Measurements from ENCODE around the gene DPY19L3. TPM values are rescaled to one million over a fixed set of nuclear protein-coding genes. Genes with fewer than 3 reads are reported as not detected.
"Not testable (repeated sequence)": the region's sequence is repeated elsewhere in the genome, so short reads cannot be mapped to it uniquely, and the experiment has no call there.

The DPY19L3 gene
- total RNA-seq, 1 experiment from 2014 or later = 8.5 TPM

DNA sequence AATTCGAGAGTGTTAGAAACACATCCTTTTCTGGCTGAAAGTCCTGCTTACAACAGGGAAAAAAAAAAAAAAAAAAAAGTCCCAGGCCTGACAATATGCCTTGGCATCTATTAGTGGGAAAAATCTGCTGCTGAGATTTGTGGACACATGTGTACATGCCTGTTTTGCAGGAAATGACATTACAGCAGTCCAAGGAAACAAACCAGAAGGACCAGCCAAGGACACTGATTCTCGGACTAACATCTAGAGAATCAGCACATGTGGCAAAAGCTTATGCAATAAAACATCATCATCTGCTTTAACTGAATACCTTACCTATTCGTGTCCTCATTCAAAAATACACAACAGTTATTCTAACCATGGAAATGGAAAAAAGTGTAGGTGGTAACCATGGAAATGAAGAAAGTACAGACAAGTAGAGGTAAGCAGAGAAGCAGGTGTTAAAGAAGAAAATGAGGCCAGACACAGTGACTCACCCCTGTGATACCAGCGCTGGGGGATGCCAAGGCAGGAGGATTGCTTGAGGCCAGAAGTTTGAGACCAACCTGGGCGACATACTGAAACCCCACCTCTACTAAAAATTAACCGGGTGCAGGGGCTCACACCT, 9.4 kb upstream of the DPY19L3 start:
- no peak for DNase-seq (ENCODE audit: low read depth)

DNA sequence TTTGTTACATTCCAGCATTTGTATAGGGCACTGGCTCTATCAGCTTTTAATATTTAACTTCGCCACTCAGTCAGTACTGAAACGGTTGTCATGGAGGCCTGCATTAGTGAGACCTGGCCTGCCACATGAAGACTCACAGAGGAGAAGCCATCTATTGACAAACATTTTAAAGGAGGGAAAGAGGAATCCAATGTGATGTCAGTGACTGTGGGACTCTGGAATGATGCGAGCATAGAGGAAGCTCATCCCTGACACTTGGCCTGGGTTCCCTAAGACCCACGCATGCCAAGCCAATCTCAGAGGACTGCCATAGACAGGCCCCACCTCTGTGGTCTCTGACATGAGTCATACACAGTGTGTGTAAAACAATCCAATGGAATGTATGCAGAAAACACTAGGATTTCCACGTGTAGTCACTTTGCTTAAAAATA, 7.9 kb upstream of the DPY19L3 start:
- DNase-seq (ENCODE audit: low read depth) = peak; percentile 52

DNA sequence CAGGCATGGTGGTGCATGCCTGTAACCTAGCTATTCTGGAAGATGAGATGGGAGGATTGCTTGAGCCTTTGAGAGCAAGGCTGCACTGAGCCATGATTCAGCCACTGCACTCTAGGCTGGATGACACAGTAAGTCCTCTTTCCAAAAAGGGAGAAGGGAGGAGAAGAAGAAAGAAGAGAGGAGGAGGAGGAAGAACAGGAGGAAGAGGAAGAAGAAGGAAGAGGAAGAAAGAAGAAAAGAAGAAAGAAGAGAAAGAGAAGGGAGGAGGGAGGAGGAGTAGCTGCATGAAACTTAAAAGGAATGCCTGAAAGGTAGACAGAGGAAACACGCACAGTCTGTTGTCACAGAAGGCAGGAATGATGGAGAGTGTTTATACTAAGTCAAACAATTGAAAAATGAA, 3.6 kb upstream of the DPY19L3 start:
- no peak for DNase-seq (ENCODE audit: low read depth)

DNA sequence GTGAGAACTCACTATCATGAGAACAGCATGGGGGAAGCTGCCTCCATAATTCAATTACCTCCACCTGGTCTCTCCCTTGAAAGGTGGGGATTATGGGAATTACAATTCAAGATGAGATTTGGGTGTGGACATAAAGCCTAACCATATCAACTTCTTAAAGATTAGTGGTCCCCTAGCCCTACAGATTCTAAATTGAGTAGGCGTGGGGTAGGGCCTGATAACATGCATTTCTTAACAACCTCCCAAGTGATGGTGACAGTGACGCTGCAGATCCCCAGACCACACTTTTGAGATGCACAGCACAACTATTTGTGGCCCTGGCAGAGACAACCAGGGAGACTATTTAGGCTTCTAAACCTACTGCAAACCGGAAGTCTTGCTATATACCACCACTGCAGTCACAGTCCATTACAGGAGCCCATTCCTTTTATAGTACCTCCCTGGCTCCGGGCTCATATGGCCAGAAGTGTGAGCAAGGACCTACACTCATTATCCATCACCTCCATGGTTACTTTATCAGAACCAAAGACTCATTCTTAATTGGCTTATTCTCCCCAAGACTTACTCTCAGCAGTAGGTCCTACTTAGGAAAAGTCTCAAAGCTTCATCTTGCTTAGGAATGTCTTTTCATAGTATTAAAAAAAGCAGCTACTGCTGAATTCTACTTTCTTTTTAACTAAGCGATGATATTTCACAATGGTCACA, 2.1 kb upstream of the DPY19L3 start:
- DNase-seq (ENCODE audit: low read depth) = no peak

DNA sequence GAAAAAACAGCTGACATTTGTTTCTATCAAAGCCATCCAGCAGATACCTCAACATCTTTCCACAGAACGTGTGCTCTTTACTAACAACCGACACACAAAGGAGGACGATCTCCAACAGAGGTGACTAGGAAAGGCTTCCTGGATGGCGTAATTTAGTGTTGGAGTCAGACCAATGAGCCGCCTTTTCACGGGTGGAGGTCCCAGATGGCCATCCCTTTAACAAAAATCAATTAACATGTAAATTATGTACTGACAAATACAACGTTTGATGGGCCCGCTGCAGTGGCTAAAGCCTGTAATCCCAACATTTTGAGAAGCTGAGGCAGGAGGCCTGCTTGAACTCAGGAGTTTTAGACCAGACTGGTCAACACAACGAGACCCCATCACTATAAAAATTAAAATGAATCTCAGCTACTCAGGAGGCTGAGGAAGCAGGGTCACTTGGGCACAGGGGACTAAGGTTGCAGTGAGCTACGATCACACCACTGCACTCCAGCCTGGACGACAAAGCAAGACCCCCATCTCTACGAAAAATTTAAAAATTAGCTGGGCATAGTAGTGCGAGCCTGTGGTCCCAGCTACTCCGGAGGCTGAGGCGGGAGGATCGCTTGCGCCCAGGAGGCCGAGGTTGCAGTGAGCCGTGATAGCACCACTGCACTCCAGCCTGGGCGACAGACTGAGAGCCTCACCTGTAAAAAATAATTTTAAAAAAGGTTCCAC, 1.2 kb upstream of the DPY19L3 start:
- DNase-seq (ENCODE audit: low read depth) = no peak

DNA sequence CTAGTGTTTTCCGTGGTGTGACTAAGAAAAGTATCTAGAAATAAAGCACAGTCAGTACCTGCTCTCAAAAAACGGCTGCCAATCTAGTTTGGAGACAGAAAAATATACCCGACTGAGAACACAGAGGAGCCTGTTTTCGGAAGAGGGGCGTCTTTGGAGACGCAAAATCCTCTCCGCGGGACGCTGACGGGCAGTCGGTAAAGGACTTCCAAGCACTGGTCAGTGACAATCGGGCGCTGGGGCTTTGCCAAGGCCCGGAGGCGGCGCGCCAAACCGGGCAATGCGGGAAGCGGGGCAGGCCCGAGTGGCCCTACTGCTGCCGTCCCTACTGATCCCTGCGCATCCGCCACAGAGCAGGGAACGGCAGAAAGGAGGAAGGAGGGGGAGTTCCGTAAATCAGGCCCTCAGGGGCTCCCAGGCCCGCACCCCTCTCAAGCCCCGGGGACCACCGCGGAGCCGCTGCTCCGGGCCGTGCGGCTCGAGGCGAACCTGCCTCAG, 588 bp upstream of the DPY19L3 start:
- peak; percentile 49 for DNase-seq (ENCODE audit: low read depth)

DNA sequence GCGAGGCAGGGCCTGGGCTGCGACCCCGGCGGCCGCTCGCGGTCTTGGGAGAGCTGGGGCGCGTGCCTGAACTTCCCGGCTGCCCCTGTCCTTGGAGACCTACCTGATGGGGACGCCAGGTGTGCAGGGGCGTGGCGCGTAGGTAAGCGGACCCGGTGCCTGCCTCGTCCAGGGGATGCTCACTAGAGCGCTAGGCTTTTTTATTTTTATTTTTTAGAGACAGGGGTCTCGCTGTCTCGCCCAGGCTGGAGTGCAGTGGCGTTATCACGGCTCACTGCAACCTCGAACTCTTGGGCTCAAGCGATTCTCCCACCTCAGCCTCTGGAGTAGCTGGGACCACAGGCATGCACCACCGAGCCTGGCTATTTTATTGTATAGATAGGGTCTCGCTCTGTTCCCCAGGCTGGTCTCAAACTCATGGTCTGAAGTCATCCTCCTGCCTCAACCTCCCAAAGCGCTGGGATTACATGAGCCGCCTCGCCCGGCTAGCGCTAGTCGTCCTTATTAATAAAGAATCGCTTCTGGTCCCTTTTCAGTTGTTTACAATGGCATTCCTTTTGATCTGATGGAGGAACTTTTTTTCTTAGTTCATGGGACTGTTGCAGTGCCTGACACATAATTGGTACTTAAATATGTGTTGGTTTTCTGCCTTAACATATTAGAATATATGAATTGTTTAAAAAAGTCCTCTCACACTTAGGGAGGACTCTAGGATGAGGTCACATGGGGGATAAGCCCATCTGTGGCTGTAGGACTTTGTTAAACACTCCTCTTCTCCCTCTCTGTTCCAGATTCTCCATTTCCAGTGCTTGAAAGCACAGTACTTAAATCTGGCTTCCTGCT, 812 bp downstream of the DPY19L3 start:
- no peak for DNase-seq (ENCODE audit: low read depth)

DNA sequence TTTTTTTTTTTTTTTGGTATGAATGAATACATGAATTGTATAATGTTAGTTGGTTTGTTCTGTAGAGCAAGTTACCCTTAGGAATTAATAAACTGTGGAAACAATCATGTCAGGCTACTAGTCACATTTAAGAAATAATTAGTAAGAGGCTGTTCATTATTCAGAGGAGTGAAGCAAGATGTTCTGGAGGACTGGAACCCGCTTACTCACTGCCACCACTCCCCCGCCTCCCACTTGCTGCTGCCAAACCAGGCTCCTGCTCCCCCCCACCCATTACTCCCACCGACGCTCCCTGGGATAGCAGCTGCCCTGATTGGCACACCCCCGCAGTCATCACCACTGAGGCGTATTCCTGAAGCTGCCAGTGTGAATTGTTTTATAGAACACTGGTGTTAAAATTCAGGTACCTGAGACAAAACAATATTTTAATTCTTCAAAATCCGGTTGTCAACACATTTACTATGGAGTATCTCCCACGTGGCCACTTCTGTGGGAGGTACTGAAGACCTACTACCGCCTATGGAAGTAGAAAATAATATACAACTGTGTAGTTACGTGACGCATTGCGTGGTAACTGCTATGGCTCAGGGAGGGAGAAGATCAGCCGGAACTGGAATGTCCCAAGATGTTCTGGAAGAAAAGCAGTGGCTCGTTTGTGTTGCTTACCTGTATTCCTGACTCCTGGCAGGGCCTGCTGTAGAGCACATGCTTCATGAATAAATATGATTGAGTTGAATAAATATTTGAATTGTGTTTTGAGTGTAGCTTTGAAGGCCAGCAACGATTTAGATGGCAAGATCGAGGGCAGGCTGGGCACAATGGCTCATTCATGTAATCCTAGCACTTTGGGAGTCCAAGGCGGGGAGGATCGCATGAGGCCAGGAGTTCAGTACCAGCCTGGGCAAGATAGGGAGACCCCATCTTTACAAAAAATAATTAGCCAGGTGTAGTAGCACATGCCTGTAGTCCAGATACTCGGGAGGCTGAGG, 1.7 kb downstream of the DPY19L3 start:
- DNase-seq (ENCODE audit: low read depth) = peak; percentile 60

DNA sequence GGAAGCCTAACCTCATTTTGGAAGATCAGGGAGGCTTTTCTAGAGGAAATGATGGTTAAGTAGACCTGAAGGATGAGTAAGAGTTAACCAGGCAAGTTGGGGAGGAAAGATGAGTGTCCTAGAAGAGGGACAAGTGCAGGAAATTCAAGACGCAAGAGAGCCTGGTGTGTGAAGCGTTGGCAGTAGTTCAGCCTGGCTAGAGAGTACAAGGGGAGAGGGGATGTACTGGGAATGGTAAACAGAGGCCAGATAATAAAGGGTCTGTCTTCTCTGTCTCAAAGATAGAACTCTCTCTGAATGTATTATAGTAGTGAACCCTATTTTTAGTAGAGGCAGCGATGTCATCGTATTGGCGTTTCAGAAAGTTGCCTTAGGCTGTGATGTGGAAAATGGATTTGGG, 9.7 kb downstream of the DPY19L3 start:
- no peak for DNase-seq (ENCODE audit: low read depth)

DNA sequence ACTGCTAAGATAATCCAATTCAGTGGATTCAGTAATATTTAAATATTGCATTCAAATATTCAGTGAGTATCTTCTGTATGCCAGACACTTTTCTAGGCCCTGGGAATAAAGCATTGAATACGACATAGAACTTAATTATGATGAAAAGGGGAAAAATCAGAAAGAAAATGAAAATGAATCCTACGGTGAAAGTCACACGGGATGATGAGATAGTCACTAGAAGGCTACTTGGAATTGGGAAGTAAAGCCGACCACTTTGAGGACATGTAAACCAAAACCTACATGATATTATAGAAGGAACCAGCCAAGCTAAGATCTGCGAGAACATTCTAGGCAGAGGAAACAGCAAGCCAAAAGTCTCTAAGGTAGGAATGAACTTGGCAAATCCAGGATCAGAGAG, 10.1 kb downstream of the DPY19L3 start:
- no peak for DNase-seq (ENCODE audit: low read depth)

DNA sequence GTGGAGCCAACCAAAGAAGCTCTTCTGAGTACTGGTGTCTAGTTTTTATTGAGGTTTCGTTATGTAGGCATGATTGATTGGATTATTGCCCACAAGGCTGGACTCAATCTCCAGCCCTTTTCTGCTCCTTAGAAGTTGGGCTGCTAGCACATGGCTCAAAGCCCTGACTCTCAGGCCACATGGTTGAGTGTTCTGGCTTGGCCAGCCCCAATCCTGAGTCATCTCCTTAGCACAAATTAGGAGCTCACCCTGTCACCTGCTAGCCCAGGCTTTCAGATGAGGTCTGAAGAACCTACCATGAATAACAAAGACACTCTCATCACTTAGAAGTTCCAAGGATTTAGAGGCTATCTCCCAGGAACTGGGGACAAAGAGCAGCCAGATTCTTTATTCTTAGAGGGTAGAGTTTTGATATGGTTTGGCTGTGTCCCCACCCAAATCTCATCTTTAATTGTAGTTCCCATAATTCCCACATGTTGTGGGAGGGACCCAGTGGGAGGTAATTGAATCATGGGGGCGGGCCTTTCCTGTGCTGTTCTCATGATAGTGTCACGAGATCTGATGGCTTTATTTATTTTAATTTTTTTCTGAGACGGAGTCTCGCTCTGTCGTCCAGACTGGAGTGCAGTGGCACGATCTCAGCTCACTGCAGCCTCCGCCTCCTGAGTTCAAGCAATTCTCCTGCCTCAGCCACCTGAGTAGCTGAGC, 11.3 kb downstream of the DPY19L3 start:
- DNase-seq (ENCODE audit: low read depth) = no peak

DNA sequence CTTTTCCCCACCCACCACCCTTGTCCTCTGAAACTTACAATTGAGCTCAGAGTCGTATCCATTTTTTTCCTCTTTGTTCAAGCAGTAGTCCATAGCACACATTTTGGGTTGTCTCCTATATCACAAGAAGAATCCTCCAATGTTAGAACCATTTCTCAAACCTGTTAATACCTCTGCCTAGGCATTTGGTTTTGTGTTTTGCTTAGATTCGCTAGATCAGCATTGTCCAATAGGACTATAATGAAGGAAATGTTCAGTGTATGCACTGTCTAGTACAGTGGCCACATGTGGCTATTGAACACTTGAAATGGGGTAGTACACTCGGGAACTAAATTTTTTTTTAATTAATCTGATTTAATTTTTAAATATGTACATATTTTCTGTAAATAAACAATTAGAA, 12.6 kb downstream of the DPY19L3 start:
- no peak for DNase-seq (ENCODE audit: low read depth)

DNA sequence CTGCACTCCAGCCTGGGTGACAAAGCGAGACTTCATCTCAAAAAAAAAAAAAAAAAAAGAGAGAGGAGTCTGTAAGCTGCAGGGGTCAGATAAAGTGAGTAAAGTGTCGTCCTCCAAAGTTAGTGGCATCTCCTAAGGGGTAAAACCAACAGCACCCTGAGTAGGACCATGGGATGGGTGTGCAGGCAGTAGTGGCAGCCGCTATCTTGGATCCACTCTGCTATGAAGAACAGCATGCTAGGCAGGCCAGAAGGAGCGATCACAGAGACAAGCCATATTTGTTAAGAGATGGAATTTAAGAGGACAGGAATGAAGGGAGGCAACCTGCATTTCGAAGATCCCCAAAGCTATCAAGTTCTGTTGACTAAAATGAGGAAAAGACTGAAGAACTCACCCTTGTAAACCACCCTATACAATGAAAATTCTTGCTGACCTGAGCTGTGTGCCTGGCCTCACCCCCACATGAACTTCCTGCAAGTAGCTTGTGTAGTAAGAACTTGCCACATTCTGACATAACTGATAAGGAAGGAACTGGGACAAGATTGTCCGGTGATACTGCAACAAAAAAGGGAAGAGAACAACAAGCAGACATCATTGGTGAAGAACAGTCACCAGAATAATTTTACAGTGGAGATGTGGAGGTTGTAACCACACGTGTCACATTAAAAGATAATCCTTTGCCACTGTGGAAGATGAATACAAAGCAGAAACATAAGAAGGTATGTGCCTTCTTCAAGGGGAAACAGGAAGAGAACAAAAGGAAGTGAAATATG, 16.2 kb downstream of the DPY19L3 start:
- DNase-seq (ENCODE audit: low read depth) = no peak

DNA sequence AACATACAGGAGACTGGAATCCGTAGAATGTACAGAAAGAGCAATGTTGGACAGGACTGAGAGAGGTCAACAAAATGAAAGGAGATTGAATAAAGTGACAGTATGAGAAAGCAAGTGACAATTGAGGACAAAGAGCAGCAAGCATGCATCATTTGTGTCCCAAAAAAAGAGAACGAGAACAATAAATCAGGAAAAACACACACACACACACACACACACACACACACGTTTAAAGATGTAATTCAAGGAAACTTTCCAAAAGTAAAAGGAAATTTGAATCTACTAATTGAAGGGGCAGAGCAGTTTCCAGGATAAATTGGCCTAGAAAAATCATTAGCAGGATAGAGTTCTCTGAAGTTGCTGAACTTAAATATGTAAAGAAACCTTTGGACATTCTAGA, 16.9 kb downstream of the DPY19L3 start:
- no peak for DNase-seq (ENCODE audit: low read depth)

DNA sequence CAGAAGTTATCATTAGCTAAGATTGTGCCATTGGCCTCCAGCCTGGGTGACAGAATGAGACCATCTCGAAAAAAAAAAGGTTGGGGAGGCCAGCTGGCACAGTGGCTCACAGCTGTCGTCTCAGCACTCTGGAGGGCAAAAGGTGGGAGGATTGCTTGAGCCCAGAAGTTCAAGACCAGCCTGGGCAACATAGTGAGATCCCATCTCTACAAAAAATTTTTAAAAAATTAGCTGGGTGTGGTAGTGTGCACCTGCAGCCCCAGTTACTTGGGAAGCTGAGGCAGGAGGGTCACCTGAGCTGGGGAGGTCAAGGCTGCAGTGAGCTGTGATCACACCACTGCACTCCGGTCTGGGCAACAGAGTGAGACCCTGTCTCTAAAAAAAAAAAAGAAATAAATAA, 18.4 kb downstream of the DPY19L3 start:
- not testable (repeated sequence) for DNase-seq (ENCODE audit: low read depth)

DNA sequence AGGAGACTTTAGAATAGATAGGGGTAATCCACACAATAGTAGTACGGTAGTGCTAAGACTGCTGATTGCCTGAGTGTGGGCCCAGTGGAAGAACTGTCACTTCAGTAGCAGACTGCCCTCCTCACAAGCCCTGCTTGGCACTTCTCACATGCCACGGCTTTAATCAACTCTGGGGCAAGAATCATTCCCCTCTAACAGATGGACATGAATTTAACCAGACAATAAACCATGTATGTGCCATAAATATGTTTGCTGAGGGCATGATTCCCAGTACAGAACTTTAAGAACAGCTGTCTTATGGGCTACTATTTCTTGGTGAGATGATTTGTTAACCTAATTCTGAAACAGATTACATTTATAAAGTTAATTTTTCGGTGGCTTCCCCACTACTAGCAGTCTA, 22.0 kb downstream of the DPY19L3 start:
- no peak for DNase-seq (ENCODE audit: low read depth)

DNA sequence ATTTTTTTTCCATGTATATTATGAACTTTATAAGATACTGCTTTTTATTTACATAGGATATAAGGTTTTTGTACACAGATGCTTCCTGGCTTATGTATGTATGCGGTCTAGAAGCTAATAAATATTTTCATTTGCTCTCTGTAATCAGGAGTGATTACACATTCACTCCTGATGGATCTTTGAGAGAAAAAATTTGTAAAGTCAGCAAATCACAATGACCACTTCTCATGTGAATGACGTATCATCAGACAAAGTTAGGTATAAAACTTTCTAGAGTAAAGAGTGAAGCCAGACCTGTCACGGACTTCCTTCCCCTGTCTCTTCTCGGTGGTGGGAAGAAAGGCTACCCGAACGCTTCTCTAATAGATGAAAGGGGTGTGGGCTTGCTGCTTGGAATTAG, 31.1 kb downstream of the DPY19L3 start:
- no peak for DNase-seq (ENCODE audit: low read depth)

DNA sequence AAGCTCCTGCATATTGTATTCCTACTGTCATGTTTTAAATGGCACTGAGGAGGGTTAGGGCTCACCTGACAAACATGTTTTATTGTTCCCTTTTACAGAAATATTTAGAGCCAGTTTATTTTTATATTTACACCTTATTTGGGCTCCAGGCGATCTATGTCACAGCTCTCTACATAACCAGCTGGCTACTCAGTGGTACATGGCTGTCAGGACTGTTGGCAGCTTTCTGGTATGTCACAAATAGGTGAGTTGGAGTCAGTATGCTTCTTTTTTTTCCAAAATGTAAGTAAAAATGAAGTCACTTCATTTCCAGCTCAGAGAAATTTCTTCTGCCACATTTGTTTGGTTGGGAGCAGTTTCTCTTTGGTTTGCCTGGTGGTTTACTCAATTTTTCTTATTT, 31.5 kb downstream of the DPY19L3 start:
- DNase-seq (ENCODE audit: low read depth) = no peak

DNA sequence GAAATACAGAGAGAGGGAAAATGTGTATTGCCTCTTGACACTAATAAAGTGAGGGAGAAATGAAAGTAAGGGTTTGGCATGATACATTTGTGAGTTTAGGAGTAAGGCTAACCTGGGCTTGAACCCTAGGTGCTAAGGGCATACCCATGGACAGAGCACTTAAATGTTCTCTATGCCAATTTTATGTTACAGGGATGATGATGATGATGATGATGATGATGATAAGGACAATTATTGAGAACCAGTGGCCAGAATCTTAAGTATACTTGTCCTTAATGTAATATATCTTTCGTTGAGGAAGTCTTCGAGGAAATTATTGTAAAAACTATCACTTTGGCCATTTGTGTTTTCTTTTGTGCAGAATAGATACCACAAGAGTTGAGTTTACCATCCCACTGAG, 33.2 kb downstream of the DPY19L3 start:
- DNase-seq (ENCODE audit: low read depth) = no peak

All from Daoy (cell line).